GM15510 (cell line): Measurements from ENCODE around the gene RANBP6.
A peak's percentile ranks its signal among the peaks of the same experiment; 100 is the strongest.

Source experiments
- POLR2A ChIP-seq: IDR thresholded peaks from 3 replicates; pipeline ENCODE4 v1.6.1; 2011; ENCODE audit warnings: borderline replicate concordance; ENCODE audit not compliant: insufficient read length; ENCODE audit errors: extremely low read depth

The RANBP6 gene

DNA sequence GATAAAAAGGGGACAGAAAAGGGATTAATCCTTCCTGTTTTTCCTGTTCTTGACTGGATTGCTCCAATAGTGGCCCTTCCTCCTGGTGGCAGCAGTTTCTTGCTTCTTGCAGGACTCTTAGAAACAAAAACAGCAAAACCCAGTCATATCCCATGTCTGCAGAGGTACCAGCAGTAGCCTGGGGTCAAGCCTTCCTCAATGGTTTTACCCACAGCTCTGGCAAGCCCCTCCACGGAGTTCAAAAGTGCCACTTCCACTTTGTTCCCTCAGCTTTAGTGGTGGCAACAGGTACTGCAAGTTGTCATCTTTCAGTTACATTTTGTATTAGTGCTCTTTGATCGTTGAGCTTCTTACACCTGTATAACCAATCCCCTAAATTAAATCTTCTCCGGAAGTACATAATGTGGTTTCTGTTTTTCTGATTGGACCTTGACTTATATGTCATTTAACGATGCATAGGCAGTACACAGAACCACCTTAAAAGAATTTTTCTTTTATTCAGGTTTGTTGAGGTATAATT, 8.7 kb upstream of the RANBP6 start:
- no peak for TF ChIP-seq POLR2A

DNA sequence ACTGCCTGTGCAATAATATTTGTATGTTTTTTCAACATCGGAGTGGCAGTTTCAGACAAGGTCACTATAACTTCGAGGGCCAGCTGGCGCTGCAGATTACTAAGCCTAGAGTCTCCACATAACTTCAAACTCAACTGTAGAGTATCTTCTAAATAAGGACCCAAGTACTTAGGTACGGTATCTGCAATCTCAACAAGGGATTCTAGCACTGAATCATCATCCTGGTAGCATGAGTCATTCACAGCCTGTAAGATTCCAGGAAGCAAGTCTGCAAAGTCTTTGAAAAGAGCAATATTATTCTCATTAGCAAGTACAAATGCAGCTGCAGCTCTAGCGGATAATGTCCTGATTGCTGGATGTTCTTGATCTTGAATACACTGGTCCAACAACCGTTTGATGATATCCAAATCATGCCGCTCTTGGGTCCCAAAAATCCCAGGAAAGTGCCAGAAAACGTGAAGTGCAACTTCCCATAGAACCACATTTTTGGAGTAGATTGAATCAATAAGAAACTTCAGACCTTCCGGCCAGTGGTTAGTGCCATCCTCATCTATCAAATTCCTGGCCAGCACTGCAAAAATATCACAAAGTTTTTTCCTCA, 654 bp downstream of the RANBP6 start:
- no peak for TF ChIP-seq POLR2A

DNA sequence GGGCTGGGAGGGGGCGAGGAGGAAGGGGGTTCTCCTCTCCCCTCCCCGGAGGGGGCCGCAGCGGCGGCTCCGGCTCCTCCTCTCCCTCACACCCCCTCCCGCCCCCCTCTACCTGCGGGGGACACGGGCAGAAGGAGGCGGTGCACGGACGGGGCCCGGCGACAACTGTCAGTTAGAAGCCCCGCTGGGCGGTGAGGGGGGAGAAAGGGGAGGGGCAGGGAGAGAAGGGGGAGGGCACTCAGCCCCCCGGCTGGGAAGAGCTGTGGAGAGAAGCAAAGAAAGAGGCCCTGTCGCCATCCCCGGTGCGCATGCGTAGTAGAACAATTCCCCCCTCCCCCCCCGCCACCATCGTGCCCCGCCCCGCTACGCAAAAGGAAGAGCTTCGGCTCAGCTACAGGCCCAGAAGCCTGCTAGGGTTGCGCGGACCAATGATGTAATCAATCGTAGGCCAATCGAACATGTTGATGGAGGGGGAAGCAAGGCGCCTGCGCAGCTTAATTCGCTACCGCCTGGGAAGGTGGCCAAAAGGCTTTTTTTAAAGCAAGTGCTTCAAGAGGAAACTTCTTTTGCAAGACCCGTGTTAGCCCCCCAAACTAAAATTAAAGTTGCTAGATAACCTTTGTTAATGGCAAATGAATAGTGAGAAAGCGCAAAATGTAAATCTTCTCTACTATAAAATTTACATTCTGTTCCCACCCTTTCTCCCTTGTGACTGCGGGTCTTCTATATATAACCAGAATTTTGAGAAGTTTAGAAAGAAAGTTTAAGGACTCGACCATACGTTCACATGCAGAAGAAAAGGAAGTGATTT, 7.0 kb downstream of the RANBP6 start:
- peak; percentile 4 for TF ChIP-seq POLR2A

DNA sequence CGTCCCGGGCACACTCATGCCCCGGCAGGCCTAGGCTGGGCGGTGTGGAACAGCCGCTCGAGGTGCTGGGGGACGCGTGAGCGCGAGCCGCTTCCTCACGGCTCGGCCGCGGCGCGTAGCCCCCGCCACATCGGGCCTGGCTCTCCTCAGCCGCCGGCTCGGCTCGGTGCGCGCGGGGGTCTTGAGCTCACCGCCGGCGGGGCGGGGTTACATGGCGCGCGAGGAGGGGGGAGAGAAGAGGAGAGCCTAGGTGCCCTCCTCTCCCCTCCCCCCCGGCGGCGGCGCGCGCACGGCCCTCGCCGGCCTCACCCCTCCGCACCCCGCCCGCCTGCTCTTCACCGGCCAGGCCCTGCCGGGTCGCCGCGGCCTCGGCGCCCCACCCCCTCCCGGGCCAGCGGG, 7.7 kb downstream of the RANBP6 start:
- peak; percentile 30 for TF ChIP-seq POLR2A

- no peak for TF ChIP-seq POLR2A
Observed at GRCh38 chr9:6007058-6007769, 8.2 kb downstream of the RANBP6 start.

DNA sequence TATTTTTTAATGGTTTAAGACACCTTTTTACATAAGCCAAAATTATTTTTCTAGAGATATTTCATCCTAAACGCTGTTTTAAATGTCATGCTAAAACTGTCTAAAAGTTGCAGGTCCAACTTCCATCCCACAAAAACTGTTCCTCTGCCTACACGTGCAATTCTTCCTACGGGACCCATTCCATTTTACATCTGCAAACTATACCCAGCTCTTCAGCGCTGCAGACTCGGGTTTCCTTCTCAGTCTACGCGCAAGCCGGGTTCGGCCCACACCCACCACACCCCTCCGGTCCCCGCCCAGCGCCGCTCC, 8.7 kb downstream of the RANBP6 start:
- TF ChIP-seq POLR2A: no peak

GRCh38 chr9:6000955-6001354, 14.5 kb downstream of the RANBP6 start:
- no peak for TF ChIP-seq POLR2A

- TF ChIP-seq POLR2A: no peak
Observed at GRCh38 chr9:5999443-6000101, 15.9 kb downstream of the RANBP6 start.

- no peak for TF ChIP-seq POLR2A
Observed at GRCh38 chr9:5994493-5994892, 20.9 kb downstream of the RANBP6 start.

- TF ChIP-seq POLR2A: no peak
Observed at GRCh38 chr9:5988265-5988664, 27.2 kb downstream of the RANBP6 start.

DNA sequence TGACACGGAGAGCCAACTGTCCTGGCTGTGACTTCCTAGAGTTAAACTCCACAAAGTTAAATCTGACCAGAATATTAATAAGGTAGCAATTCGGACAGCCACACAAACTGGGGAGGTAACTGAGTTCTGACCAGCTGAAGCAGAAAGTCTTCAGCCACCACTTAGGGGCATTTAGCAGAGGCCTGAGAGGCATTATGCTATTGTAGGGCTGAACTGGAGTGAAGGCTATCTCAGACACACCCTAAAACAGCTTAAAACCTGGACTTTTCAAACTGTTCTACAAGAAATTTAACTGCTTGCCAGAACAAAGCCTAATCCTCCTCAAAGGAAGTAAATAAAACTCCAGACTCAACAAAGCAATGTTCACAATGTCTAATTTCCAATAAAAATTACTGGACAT, 32.4 kb downstream of the RANBP6 start:
- TF ChIP-seq POLR2A: no peak

DNA sequence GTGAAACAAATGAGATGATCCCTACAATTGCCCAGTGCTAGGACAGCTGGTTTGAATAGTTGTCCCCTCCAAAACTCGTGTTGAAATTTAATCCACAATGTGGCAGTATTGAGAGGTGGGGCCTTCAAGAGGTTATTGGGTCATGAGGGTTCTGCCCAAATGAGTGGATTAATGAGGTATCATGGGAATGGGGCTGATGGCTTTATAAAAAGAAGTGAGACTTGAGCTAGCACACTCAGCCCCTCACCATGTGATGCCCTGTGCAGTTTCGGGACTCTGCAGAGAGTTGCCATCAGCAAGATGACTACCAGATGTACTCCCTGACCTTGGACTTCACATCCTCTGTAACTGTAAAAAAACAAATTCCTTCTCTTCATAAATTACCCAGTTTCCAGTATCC, 33.1 kb downstream of the RANBP6 start:
- TF ChIP-seq POLR2A: no peak

DNA sequence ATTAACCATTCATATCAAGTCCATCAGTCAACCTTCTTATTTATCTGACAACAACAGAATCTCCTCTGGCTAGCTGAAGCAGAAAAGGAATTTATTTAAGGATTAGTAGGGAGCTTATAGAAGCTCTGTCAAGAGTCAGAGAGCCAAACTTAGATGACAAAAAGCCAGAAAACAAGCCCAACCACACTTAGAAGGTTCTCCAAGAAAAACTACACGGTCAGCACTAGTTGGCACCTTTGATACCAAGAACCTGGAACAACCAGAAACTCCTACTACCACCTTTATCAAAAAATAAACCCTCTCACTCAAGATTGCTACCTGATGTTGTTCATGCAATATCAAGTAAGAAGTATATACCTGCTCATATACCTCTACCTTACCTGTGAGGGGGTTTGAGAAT, 36.9 kb downstream of the RANBP6 start:
- no peak for TF ChIP-seq POLR2A

DNA sequence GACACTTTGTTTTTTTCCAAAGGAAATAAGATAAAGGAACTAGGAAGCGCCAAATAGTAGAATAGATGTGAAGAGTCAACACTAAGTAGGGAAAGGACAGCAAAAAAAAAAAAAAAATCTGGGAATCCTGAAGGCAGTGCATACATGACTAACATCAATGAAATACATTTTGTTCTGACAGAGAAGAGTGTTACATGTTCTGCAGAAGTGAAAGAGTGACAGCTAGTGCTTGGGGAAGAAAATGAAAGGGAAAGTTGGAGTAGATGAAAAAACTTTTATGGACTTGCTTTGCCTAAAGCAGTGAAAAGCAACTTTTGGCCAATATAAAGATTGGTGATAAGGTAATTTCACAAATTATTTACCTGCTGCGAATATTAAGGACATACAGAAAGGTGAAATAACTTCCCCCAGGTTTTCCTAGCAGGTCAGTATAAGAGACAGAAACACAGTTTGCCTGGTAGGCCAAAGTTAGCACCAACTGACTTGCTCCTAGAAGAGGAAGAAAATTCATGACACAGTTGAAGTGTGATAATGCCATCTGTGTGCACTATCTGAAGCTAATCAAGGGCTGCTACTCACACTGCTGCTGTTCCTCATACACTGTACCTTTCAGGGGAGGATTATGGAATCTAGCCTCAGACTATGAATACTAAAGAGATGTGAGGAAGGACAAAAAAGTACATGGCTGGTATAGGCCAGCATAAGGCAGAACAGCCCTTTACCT, 38.6 kb downstream of the RANBP6 start:
- TF ChIP-seq POLR2A: no peak
